Measurements from ENCODE around the gene KCNQ1.

KCNQ1 gene

DNA sequence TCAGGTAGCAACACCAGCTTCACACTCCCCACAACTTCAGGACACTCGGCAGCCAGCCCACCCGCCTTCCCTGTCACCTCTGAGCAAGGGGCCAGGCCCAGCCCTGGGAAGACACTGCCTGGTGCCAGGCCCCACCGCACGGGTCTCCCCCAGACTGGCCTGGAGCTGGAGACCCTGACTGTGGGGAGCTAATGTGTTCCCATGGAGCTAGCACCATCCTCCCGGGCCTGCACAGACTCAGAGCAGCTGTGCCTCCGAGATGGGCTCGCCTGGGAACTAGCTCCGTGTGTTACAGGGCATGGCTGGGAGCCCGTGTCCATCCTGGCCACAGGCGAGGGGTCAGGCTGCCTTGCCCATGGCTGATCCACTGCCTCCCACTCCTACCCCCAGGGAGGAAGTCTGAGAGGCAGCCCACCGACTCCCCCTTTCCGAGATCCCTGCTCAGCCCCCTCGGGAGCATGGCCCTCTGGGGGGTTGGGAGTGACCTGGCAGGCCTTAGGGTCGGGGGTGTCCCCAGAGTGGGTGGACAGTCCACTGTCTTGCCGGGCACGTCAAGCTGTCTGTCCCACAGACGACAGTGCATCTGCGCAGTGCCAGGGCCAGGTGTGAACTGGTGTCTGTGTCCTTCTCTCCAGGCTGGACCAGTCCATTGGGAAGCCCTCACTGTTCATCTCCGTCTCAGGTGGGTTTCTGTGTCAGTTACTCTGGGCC, 331.7 kb downstream of the KCNQ1 start:
- no peak for DNase-seq

- DNase-seq = no peak
Observed at GRCh38 chr11:2777386-2777785, 332.6 kb downstream of the KCNQ1 start.

DNA sequence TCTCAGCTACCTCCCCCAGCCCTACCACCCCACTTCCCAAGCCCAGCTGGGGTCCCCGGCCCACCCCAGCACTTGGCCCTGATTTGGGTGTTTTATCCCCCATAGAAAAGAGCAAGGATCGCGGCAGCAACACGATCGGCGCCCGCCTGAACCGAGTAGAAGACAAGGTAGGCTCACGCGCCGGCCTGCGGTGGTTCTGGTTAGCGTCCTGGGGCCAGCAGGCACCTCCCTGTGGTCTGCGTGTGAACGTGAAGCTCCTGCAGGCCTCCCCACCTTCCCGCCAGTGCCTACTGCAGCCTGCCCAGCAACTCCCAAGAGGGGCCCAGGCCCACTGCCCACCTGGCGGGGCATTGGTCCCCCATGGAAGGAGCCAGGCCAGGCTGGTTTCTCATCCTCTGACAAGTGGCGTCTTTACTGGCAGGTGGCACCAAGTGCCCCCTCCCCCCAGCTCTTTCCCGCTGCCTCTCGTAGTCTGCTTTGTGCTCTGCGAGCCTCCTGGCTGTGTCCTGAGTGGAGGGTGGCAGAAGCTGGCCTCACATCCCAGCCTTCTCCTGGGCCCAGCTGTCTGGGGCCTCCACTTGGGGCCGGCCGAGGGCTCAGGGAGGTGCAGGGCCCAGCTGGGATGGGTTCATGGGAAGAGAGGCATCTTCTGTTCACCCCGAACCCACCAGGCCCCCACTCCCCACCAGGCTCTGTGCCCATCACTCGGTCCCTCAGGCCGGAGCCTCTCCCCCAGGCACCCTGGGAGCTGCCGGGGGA, 333.2 kb downstream of the KCNQ1 start:
- no peak for DNase-seq

GRCh38 chr11:2778630-2779498, 334.1 kb downstream of the KCNQ1 start:
- DNase-seq = no peak

DNA sequence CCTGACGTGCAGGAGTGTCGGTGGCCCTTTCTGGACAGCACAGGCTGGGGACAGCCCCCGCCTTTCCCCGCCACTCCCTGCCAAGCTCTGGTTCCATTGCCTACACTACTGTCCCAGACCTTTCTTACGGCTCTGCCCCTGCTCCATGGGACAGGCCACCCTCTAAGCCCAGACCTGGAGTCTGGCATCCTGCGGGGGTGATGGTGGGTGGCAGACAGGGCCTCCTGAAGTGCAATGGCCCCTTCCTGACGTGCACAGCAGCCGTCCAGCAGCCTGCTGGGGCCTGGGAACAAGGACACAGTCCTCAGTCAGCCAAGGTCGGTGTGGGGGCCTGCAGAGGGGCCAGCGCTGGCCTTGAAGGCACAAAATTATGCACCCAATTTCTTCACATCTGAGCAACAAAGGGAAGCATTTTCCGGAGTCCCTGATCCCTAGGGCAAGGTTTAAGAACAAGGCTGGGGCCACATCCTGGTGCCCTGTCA, 334.7 kb downstream of the KCNQ1 start:
- DNase-seq = no peak

DNA sequence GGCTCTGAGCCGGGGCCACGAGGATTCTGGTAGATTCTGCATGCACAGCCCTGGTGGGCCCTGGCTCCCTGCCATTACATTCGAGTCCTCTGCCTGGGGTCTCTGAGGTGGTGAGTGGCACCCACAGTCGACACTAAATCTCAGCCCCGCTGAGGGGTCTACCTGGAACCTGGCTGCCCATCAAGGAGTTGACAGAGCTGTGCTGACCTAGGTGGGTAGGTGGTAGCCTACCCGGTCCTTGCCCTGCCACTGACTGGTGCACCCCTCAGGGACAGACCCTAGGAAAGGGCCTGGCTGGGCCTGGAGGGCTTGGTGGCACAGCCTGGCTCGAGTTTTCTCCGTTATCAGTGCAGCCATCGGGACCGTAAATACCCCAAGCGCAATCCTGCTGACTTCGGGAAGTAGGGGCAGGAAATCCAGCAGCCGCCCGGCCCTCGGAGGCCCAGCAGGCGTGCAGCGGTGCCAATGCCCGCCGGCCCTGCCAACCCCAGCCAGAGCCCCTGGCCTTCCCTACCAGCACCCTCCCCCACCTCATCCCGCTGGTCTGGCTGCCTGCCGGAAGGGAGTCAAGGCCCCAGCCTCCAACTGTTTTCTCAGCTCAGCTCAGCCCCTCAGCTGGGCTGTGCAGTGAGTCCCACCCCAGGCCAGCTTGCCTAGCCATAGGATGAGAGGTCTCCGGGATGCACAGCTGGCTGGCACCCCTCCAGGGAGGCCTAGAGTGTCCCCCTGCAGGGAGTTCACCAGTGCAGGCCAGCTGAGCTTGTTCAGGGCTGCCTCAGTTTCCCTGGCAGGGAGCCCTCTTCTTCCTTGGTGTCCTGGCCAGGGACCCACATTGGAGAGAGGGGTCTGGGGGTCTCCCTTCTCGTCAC, 335.4 kb downstream of the KCNQ1 start:
- DNase-seq = no peak

GRCh38 chr11:2780850-2781407, 336.1 kb downstream of the KCNQ1 start:
- DNase-seq = no peak

DNA sequence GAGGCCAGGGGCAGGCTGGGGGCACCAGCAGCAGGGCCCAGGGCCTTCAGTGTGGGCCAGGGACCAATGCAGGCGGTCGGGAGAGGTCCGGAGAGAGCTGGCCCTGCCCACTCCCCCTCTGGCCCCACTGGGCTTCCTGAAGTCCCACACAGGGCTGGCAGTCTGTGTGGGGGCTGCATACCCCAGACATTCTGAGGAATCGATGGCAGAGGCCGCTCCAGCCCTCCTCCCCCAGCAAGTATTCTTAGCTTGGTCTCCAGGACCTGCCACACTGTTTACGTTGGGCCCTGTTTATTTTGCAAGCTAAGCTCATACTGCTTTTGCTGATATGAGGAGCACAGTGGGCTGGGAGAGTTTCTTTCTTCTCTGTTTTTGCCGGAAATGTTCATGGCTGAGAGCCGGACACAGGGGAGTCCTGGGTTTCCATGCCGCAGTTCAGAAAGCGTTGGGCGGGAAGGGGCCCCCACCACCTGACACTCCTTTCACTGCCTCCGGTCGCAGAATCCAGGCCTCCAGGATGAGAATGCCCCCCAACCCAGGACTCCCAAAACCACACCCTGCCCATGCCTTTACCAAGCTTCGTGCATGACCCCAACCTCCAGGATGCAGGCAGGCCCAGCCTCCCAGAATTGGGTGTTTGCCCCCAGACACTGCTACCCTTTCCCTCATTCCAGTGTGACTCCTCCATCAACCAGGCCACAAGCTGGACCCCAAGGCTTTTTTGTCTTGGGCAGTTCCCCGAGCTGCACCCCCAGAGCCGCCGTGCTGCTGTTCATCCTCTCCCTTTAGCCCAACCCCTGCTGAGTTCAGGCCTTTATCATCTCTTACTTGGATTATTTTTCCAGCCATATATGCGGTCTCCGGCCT, 336.8 kb downstream of the KCNQ1 start:
- DNase-seq = no peak

DNA sequence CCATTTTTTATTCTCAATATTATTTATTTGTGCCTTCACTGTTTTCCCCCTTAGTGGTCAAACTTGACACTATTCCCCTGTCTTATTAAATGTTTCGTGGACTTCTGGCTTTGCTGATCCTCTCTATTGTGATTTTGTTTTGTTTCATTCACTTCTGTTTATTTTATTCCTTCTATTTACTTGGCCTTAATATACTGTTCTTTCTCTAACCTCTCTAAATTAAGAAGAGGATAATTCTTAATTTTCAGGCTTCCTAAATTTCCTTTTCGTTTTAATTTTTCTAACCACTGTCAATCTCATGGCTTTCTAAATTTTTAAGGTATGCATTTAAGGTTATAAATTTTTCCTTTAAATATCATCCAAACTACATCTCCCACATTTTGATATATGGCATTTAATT, 338.0 kb downstream of the KCNQ1 start:
- no peak for DNase-seq

DNA sequence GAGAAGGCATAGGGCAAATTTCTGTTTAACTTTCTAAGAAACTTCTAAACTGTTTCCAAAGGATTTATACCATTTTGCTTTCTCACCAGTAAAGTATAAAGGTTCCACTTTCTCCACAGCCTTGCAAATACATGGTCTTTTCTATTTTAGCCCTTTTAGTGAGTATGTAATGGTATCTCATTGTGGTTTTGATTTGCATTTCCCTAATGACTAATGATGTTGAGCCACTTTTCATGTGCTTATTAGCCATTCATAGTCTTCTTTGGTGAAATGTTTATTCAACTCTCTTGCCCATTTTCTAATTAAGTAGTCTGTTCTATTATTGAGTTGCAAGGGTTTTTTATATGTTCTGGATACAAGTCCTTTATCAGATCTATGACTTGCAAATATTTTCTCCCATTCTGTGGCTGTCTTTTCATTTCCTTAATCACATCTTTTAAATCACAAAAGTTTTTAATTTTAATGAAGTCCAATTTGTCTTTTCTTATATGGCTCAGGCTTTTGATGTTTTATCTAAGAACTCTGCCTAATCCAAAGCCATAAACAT, 338.8 kb downstream of the KCNQ1 start:
- no peak for DNase-seq

GRCh38 chr11:2787816-2788167, 343.0 kb downstream of the KCNQ1 start:
- no peak for DNase-seq

GRCh38 chr11:2788168-2789071, 343.6 kb downstream of the KCNQ1 start:
- no peak for DNase-seq

DNA sequence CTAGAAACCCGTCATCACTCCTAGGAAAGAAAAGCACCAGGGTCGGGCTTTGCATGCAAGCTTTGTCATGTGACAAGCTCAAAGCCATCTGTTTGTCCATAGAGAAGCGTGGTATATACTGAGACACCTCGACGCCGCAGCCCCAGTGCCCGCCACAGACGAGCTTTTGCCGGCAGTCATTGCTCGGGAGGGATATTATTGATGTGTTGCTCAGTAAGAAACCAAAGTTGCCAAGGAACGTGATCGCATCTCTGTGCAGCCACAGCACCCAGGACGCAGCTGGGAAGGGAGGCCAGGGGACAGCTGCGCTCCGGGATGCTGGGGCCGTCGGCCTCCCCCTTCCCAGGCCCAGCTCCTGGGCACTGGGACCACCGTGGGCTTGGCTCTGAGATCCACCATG, 344.5 kb downstream of the KCNQ1 start:
- DNase-seq = no peak

- DNase-seq = no peak
Observed at GRCh38 chr11:2789791-2790567, 345.2 kb downstream of the KCNQ1 start.

- DNase-seq = no peak
Observed at GRCh38 chr11:2790568-2790921, 345.7 kb downstream of the KCNQ1 start.

DNA sequence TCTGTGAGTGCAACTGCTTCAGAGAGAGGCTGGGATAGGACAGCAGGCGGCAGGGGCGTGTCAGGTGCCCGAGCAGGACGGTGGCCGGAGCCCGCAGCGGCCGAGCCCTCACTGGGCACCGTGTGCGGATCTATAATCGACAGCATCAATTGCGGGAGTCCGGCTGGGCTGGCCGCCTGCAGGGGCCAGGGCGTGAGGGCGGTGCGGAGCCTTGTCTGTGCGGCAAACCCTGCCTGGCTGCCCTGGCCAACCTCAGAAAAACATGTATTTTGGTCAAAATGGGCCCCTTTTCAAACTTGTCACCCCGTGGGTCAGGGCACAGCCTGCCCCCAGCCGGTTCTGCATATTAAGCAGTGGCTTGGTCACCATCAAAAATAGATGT, 346.3 kb downstream of the KCNQ1 start:
- no peak for DNase-seq

GRCh38 chr11:2791521-2792380, 346.9 kb downstream of the KCNQ1 start:
- no peak for DNase-seq

Data from KG1 (cell line).